Kidney epithelial cell (primary cell): Measurements from ENCODE around the gene ARRDC4. TPM values are rescaled to one million over a fixed set of nuclear protein-coding genes. Genes with fewer than 3 reads are reported as not detected.

Experiments
- DNase-seq: peaks from one replicate; pipeline ENCODE4 v3.0.0-alpha.2; 2010; ENCODE audit warnings: low read depth
- H3K27me3 ChIP-seq: 2 replicates; pipeline ENCODE4 v1.6.0; 2011; ENCODE audit warnings: low read length; ENCODE audit not compliant: control insufficient read depth, insufficient read depth
- H3K36me3 ChIP-seq: 2 replicates; pipeline ENCODE4 v1.5.1; 2011; ENCODE audit warnings: low read length; ENCODE audit not compliant: control insufficient read depth, insufficient read depth
- H3K4me3 ChIP-seq: 2 replicates; pipeline ENCODE4 v1.5.1; 2011; ENCODE audit warnings: low read depth, mild to moderate bottlenecking, control low read depth, low read length
- CTCF ChIP-seq: IDR thresholded peaks from 2 replicates; pipeline ENCODE4 v1.5.1; 2011; ENCODE audit warnings: mild to moderate bottlenecking, moderate library complexity, low read length, control low read depth, inconsistent platforms; ENCODE audit not compliant: insufficient read depth, poor library complexity, severe bottlenecking
- total RNA-seq: library from RNA; depleted of rRNA; stranded (reverse); fragments of >200 nt; gene quantifications from 2 replicates; pipeline ENCODE4 v1.2.3, GENCODE V29; 2015

Gene ARRDC4
- total RNA-seq, 1 donor from 2014 or later, result 4.4 TPM

DNA sequence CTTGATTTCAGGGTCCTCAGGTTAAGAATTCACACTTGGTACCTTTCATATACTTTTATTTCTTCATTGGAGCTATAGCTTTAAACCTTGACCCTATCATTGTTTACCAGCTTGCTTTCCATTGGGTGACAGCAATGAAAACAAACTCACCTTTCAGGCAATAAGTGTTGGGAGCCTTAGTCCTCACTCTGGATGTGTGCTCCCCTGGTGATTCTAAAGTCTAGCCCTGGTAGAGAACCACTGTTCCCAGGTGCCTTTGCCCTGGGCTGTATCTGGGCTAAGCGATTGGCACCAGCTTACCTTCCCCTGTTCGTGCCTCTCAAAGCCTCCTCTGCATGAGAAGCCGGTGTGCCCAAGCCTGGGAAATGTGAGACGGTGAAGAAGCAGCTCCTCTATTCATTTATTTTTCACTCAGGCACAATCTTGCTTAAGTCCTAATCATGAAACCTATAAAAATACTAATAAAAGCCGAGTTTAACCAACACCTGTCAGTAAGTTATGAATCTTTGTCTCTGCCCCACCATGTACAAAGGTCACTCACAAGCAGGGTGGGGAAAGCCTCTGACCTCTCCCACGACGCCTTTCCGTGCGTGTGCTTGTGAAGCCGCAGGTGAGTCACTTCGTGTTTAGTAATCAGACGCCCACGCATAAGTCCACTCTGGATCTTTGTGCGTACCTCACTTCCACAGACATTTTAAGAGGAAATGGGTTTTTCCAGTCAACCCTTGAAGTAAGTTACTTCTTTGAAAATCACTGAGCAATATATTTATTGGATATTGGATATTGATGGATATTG lies 12.8 kb upstream of the ARRDC4 start:
- H3K27me3 ChIP-seq, result no peaks in the 10 kb centered on the region
- H3K36me3 ChIP-seq, result no peaks in the 10 kb centered on the region
- no peak for DNase-seq
- no peak for TF ChIP-seq CTCF
- no peak overlapping the region for H3K4me3 ChIP-seq

GRCh38 chr15:97953254-97953653 lies 7.2 kb upstream of the ARRDC4 start:
- no peak for TF ChIP-seq CTCF
- Histone ChIP-seq H3K27me3 (no peaks in the 10 kb centered on the region), H3K4me3 (no peak overlapping the region), H3K36me3 (no peaks in the 10 kb centered on the region)
- DNase-seq, result no peak

- no peak for TF ChIP-seq CTCF
Measured at GRCh38 chr15:97953748-97954147, 6.8 kb upstream of the ARRDC4 start.

GRCh38 chr15:97955035-97955434 lies 5.5 kb upstream of the ARRDC4 start:
- no peaks in the 10 kb centered on the region for H3K36me3 ChIP-seq
- H3K27me3 ChIP-seq, result no peaks in the 10 kb centered on the region
- DNase-seq, result no peak
- H3K4me3 ChIP-seq, result no peak overlapping the region
- TF ChIP-seq CTCF, result no peak

More at GRCh38 chr15:97953748-97954147, 6.8 kb upstream of the ARRDC4 start:
- H3K36me3 ChIP-seq, result no peaks in the 10 kb centered on the region
- no peaks in the 10 kb centered on the region for H3K27me3 ChIP-seq
- DNase-seq, result no peak
- no peak overlapping the region for H3K4me3 ChIP-seq

- H3K36me3 ChIP-seq, result no peaks in the 10 kb centered on the region
- H3K27me3 ChIP-seq, result no peaks in the 10 kb centered on the region
- DNase-seq, result no peak
- H3K4me3 ChIP-seq, result no peak overlapping the region
- no peak for TF ChIP-seq CTCF
Measured at GRCh38 chr15:97955529-97955928, 5.0 kb upstream of the ARRDC4 start.
